ENCODE data around the gene ADAMTS2. TPM values are rescaled to one million over a fixed set of nuclear protein-coding genes. Genes with fewer than 3 reads are reported as not detected.

The ADAMTS2 gene
- total and polyA plus RNA-seq, 5 donors from 2014 or later = 0.03 TPM; not detected in 4

GRCh38 chr5:179061025-179061424, 284.2 kb downstream of the ADAMTS2 start:
- peak overlapping the region; percentile 59 for H3K4me3 ChIP-seq (ENCODE audit: low read depth, low read length)
- DNase-seq (no peak), ATAC-seq (ENCODE audit: low read depth in 2 of 2) (no peak)
- H3K4me3 Mint-ChIP-seq = peak overlapping the region; percentile 93 to 97 (median 96)
- H3K36me3 ChIP-seq (ENCODE audit: control insufficient read depth, insufficient read depth, low read length) = peaks cover 19% of the 10 kb centered on the region
- no peaks in the 10 kb centered on the region for H3K27me3 Mint-ChIP-seq
- H3K36me3 Mint-ChIP-seq = peaks cover 31% of the 10 kb centered on the region
- peaks cover 0 to 20% (median 8%) of the 10 kb centered on the region in 7 donors for H3K9me3 Mint-ChIP-seq
- peak overlapping the region in 2 of 3 donors; percentile 93 to 94 for H3K27ac Mint-ChIP-seq
- H3K4me1 ChIP-seq (ENCODE audit: control insufficient read depth, insufficient read depth, low read length, poor library complexity, severe bottlenecking) = peaks cover 21% of the 10 kb centered on the region
- peaks cover 11 to 40% (median 18%) of the 10 kb centered on the region in 4 donors for H3K4me1 Mint-ChIP-seq
- H3K27me3 ChIP-seq (ENCODE audit: control insufficient read depth, insufficient read depth, low read length) = no peaks in the 10 kb centered on the region
- H3K9me3 ChIP-seq (ENCODE audit: control insufficient read depth in 2 of 2, low read length in 2 of 2) = peaks cover 4 to 11% of the 10 kb centered on the region in 2 experiments
- no peak overlapping the region for H3K27ac ChIP-seq (ENCODE audit: insufficient read depth, low read length, poor library complexity, severe bottlenecking)

Other genes starting within 250 kb of the ADAMTS2 start
- gene RUFY1, start 205.1 kb upstream of the ADAMTS2 start, total RNA-seq = 40.4 TPM
- gene RUFY1, start 205.1 kb upstream of the ADAMTS2 start, polyA plus RNA-seq = 10 to 100 TPM; 18.3 to 25.9 (median 23.7) TPM

All from CD4-positive, CD25-positive, alpha-beta regulatory T cell (primary cell).